Measurements from ENCODE around the gene ARHGDIA. TPM values are rescaled to one million over a fixed set of nuclear protein-coding genes. Genes with fewer than 3 reads are reported as not detected.
A peak's percentile ranks its signal among the peaks of the same experiment; 100 is the strongest.
"Not testable (repeated sequence)": the region's sequence is repeated elsewhere in the genome, so short reads cannot be mapped to it uniquely, and the experiment has no call there.

Gene ARHGDIA
- total RNA-seq, 1 donor from 2014 or later, result 498 TPM

GRCh38 chr17:81843713-81844326 lies 27.3 kb downstream of the ARHGDIA start:
- DNase-seq (ENCODE audit: low spot score), result no peak

GRCh38 chr17:81842725-81843504 lies 28.2 kb downstream of the ARHGDIA start:
- DNase-seq (ENCODE audit: low spot score), result peak; percentile 49

DNA sequence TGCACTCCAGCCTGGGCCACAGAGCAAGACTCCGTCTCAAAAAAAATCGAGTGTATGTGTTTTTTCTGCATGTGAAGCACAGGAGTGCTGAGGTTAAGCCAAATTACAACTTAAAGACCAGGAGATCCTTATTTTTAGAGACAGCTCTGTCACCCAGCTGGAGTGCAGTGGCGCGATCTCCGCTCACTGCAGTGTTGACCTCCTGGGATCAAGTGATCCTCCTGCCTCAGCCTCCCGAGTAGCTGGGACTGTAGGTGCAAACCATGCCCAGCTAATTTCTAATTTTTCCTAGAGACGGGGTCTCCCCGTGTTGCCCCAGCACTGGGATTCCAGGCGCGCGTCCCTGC lies 28.8 kb downstream of the ARHGDIA start:
- DNase-seq (ENCODE audit: low spot score), result no peak

DNA sequence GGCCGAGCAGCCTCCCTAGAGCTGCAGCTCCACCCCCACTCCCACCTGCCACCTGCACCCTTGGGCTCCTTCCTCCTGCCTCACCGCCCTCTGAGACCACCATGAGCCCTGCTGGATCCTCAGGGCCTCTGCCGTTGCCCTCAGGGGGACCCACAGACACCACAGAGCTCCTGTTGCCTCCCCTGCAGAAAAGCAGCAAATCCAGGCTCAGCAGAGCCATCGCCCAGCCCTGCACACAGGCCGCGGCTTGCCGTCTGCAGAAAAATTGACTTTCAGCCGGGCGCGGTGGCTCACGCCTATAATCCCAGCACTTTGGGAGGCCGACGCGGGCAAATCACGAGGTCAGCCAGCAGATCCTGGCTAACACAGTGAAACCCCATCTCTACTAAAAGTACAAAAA lies 29.3 kb downstream of the ARHGDIA start:
- DNase-seq (ENCODE audit: low spot score), result no peak

DNA sequence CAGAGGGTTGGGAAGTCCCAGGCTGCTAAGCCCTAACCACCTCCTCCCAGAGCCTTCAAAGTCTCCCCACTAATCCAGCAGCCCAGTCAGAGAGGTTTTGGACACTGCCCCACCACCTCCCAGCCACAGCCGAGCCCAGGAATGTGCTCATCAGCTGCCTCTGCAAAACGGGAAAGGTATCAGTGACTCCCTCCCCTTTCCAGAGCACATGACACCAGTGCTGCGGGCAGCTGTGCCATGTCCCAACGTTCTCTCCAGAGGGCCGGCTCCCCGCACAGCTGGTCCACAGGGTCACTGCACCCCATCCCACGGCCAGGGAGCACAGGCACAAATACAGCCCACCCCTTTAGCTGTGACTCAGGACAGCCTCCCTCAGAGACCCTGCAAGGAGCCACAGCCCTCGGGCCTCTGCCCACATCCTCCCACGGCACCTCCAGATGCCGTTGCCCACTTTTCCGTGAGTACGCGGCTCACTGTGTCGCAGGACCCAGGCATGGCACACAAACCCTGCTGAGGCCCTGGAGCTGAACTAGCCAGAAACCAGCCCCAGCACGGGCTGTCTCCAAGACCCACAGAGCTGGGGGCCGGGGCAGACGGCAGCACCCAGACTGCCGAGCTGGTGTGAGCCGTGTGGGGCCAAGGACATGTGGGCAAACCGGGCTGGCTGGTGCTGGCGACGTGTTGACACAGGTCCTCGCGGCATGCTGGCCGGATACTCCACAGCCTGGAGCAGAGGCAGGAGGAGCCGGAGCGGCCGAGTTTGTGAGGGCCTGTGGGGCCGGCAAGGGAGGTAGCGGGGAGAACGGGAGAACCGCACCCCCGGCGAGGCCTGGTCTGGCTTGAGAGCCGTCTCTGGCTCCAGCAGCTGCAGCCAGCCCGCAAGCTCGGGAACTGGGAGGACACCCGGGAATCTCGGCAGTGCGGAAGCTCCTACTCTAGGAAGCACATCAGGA lies 30.0 kb downstream of the ARHGDIA start:
- peak; percentile 85 for DNase-seq (ENCODE audit: low spot score)

GRCh38 chr17:81840059-81840458 lies 31.1 kb downstream of the ARHGDIA start:
- not testable (repeated sequence) for DNase-seq (ENCODE audit: low spot score)

DNA sequence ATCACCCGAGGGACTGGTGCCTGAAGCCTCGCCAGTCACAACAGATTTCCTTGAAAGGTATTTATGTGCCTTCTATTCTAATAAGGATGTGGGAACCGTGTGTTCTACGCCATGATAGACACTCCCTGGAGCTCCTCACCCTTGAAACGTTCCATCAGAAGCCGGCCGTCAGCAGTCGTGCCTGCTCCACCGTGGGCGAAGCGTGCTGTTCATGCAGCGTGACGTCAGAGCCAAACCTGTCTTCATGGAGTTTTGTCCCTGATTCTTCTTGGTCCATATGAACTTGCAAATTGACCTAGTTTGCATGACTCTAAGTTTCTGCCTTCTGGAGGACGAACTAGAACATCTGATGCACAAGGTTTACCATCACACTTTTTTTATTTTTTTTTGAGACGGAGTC lies 31.8 kb downstream of the ARHGDIA start:
- no peak for DNase-seq (ENCODE audit: low spot score)

- DNase-seq (ENCODE audit: low spot score), result no peak
These were observed 32.3 kb downstream of the ARHGDIA start for GRCh38 chr17:81838753-81839255.

GRCh38 chr17:81837641-81838040 lies 33.5 kb downstream of the ARHGDIA start:
- no peak for DNase-seq (ENCODE audit: low spot score)

GRCh38 chr17:81834831-81835267 lies 36.3 kb downstream of the ARHGDIA start, which contains the start of gene PPP1R27:
PPP1R27 (minus strand) TSS chr17:81835050; CDS start chr17:81834953, 97 bp downstream.
- no peak for DNase-seq (ENCODE audit: low spot score)

DNA sequence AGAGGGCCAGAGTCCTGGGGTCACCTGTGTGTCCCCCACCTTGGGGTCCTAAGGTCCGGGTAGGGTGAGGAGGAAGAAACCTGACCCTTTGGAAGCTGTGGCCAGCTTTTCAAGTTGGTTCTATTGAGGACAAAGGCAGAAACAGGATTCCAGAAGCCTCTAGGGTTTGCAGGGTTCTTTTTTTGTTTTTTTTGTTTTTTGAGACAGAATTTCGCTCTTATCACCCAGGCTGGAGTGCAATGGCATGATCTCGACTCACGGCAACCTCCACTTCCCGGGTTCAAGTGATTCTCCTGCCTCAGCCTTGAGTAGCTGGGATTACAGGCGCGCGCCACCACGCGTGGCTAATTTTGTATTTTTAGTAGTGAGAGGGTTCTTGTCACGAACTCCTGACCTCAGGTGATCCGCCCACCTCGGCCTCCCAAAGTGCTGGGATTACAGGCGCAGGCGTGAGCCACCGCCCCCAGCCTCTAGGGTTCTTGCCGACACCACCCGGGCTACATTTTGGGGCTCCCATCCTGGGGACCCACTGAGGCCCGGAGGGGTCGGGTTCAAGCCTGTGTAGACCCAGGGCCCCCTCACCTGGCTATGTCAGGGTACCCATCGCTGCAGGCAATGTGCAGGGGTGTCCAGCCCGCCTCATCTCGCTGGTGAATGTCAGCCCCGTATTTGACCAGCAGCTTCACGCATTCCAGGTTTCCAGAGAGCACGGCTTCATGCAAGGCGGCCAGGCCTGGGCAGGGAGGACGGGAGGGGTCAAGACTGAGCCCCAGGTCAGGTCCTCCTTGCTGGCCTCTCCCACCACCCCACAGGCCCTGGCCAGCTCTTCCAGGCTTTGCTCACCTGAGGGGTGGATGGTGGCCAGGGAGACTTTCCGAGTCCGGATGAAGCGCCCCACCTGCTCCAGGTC lies 37.0 kb downstream of the ARHGDIA start:
- DNase-seq (ENCODE audit: low spot score), result no peak

GRCh38 chr17:81833160-81833920 lies 37.8 kb downstream of the ARHGDIA start, which contains the start of gene MCRIP1:
MCRIP1 (minus strand) TSS chr17:81833291; CDS start chr17:81824506, 8,785 bp downstream.
- DNase-seq (ENCODE audit: low spot score), result peak; percentile 95

GRCh38 chr17:81832608-81833159 lies 38.5 kb downstream of the ARHGDIA start:
- DNase-seq (ENCODE audit: low spot score), result no peak

GRCh38 chr17:81831957-81832607 lies 39.1 kb downstream of the ARHGDIA start:
- DNase-seq (ENCODE audit: low spot score), result no peak

GRCh38 chr17:81831563-81831956 lies 39.6 kb downstream of the ARHGDIA start:
- no peak for DNase-seq (ENCODE audit: low spot score)

GRCh38 chr17:81829858-81830257 lies 41.3 kb downstream of the ARHGDIA start:
- DNase-seq (ENCODE audit: low spot score), result no peak

- no peak for DNase-seq (ENCODE audit: low spot score)
These were observed 42.5 kb downstream of the ARHGDIA start for GRCh38 chr17:81828656-81829055.

- no peak for DNase-seq (ENCODE audit: low spot score)
These were observed 45.2 kb downstream of the ARHGDIA start for GRCh38 chr17:81825841-81826466.

DNA sequence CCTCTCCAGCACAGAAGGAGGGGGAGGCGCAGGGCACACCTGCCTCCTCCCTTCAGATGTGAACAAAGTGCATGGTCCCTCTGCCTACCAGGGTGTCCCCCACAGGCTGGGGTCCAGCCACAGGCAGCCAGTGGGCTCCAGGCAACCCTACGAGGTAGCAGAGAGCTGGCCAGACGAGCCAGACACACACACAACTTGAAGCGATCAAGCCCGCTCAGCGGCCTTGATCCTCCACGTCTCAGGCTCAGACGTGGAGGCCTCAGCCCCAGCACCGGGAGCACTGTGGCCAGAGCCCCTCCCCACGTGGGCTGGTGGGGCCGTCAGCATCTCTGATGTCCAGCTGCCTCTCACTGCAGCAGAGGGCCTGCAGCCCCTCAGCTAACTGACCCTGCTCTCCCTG lies 46.5 kb downstream of the ARHGDIA start:
- no peak for DNase-seq (ENCODE audit: low spot score)

Data from ureter (tissue), 1 donor.